Measurements from ENCODE around the gene WDFY3.

WDFY3 gene

GRCh38 chr4:84907145-84907544 is 59.3 kb downstream of the WDFY3 start:
- no peak for DNase-seq

GRCh38 chr4:84905646-84906045 is 60.8 kb downstream of the WDFY3 start:
- no peak for DNase-seq

- no peak for DNase-seq
Measured at GRCh38 chr4:84901740-84902281, 64.7 kb downstream of the WDFY3 start.

GRCh38 chr4:84901173-84901572 is 65.3 kb downstream of the WDFY3 start:
- no peak for DNase-seq

- no peak for DNase-seq
Measured at GRCh38 chr4:84899616-84900015, 66.9 kb downstream of the WDFY3 start.

- no peak for DNase-seq
Measured at GRCh38 chr4:84897516-84897915, 69.0 kb downstream of the WDFY3 start.

GRCh38 chr4:84895283-84895682 is 71.2 kb downstream of the WDFY3 start:
- no peak for DNase-seq

GRCh38 chr4:84894621-84895020 is 71.9 kb downstream of the WDFY3 start:
- no peak for DNase-seq

GRCh38 chr4:84892950-84893349 is 73.5 kb downstream of the WDFY3 start:
- no peak for DNase-seq

- DNase-seq: no peak
Measured at GRCh38 chr4:84887824-84888223, 78.7 kb downstream of the WDFY3 start.

GRCh38 chr4:84879651-84880200 is 86.8 kb downstream of the WDFY3 start:
- no peak for DNase-seq

GRCh38 chr4:84878546-84878945 is 87.9 kb downstream of the WDFY3 start:
- DNase-seq: no peak

- DNase-seq: no peak
Measured at GRCh38 chr4:84878090-84878489, 88.4 kb downstream of the WDFY3 start.

GRCh38 chr4:84877051-84877833 is 89.2 kb downstream of the WDFY3 start:
- DNase-seq: no peak

- no peak for DNase-seq
Measured at GRCh38 chr4:84875636-84876371, 90.7 kb downstream of the WDFY3 start.

GRCh38 chr4:84874619-84875018 is 91.9 kb downstream of the WDFY3 start:
- no peak for DNase-seq

GRCh38 chr4:84870398-84871163 is 95.9 kb downstream of the WDFY3 start:
- no peak for DNase-seq

GRCh38 chr4:84866295-84866694 is 100.2 kb downstream of the WDFY3 start:
- no peak for DNase-seq

- DNase-seq: no peak
Measured at GRCh38 chr4:84865600-84865999, 100.9 kb downstream of the WDFY3 start.

GRCh38 chr4:84862064-84862463 is 104.4 kb downstream of the WDFY3 start:
- no peak for DNase-seq

GRCh38 chr4:84857296-84857695 is 109.2 kb downstream of the WDFY3 start:
- DNase-seq: no peak

- DNase-seq: no peak
Measured at GRCh38 chr4:84856468-84857049, 109.9 kb downstream of the WDFY3 start.

- no peak for DNase-seq
Measured at GRCh38 chr4:84855774-84856173, 110.7 kb downstream of the WDFY3 start.
